MG63 (cell line): ENCODE results near the gene DLX4. TPM values are rescaled to one million over a fixed set of nuclear protein-coding genes. Genes with fewer than 3 reads are reported as not detected.
A peak's percentile ranks its signal among the peaks of the same experiment; 100 is the strongest.

Source experiments
- DNase-seq: peaks from one replicate; pipeline ENCODE4 v3.0.0-alpha.2; 2020
- H3K27me3 ChIP-seq: fragments of 250-450 bp; sonication (Bioruptor Pico); 2 replicates; pipeline ENCODE4 v1.5.1; 2020; ENCODE audit warnings: mild to moderate bottlenecking, moderate library complexity
- H3K36me3 ChIP-seq: fragments of 250-450 bp; sonication (Bioruptor Pico); 2 replicates; pipeline ENCODE4 v1.5.1; 2020; ENCODE audit warnings: mild to moderate bottlenecking, moderate library complexity
- H3K4me3 ChIP-seq: fragments of 250-450 bp; sonication (Bioruptor Pico); 2 replicates; pipeline ENCODE4 v1.5.1; 2020; ENCODE audit warnings: mild to moderate bottlenecking, moderate library complexity
- H3K9me3 ChIP-seq: fragments of 250-450 bp; sonication (Bioruptor Pico); 2 replicates; pipeline ENCODE4 v1.5.1; 2020; ENCODE audit warnings: mild to moderate bottlenecking, moderate library complexity
- total RNA-seq: library from RNA; depleted of rRNA; stranded (reverse); fragments of >200 nt; shearing (Covaris generic); gene quantifications from 2 replicates; pipeline ENCODE4 v1.2.3, GENCODE V29; 2014; ENCODE audit warnings: low replicate concordance

DLX4 gene
- total RNA-seq, 1 experiment from 2014 or later = 6.1 TPM

GRCh38 chr17:49963626-49964302 lies 5.2 kb upstream of the DLX4 start:
- Histone ChIP-seq H3K36me3 (no peaks in the 10 kb centered on the region), H3K9me3 (no peaks in the 10 kb centered on the region), H3K27me3 (no peaks in the 10 kb centered on the region), H3K4me3 (no peak overlapping the region)
- DNase-seq = no peak

- no peaks in the 10 kb centered on the region for H3K36me3 ChIP-seq
- DNase-seq = no peak
- no peaks in the 10 kb centered on the region for H3K9me3 ChIP-seq
- H3K27me3 ChIP-seq = no peaks in the 10 kb centered on the region
- no peak overlapping the region for H3K4me3 ChIP-seq
These were observed 4.7 kb upstream of the DLX4 start for GRCh38 chr17:49964303-49964768.

GRCh38 chr17:49964769-49965523 lies 4.0 kb upstream of the DLX4 start:
- Histone ChIP-seq H3K36me3 (no peaks in the 10 kb centered on the region), H3K4me3 (no peak overlapping the region), H3K9me3 (no peaks in the 10 kb centered on the region), H3K27me3 (no peaks in the 10 kb centered on the region)
- no peak for DNase-seq

- Histone ChIP-seq H3K36me3 (no peaks in the 10 kb centered on the region), H3K4me3 (no peak overlapping the region), H3K27me3 (no peaks in the 10 kb centered on the region), H3K9me3 (no peaks in the 10 kb centered on the region)
- no peak for DNase-seq
These were observed 3.5 kb upstream of the DLX4 start for GRCh38 chr17:49965524-49965909.

- Histone ChIP-seq H3K27me3 (no peaks in the 10 kb centered on the region), H3K9me3 (no peaks in the 10 kb centered on the region), H3K36me3 (no peaks in the 10 kb centered on the region), H3K4me3 (no peak overlapping the region)
- DNase-seq = no peak
These were observed 2.2 kb upstream of the DLX4 start for GRCh38 chr17:49966767-49967166.

- Histone ChIP-seq H3K36me3 (no peaks in the 10 kb centered on the region), H3K9me3 (no peaks in the 10 kb centered on the region), H3K4me3 (no peak overlapping the region), H3K27me3 (no peaks in the 10 kb centered on the region)
- DNase-seq = no peak
These were observed 1.8 kb upstream of the DLX4 start for GRCh38 chr17:49967205-49967604.

- H3K4me3 ChIP-seq = peak overlapping the region; percentile 72
- H3K9me3 ChIP-seq = no peaks in the 10 kb centered on the region
- no peak for DNase-seq
- H3K27me3 ChIP-seq = no peaks in the 10 kb centered on the region
- H3K36me3 ChIP-seq = peaks cover 4% of the 10 kb centered on the region
These were observed 1.2 kb upstream of the DLX4 start for GRCh38 chr17:49967621-49968404.

GRCh38 chr17:49968405-49969133 lies 421 bp upstream of the DLX4 start:
- Histone ChIP-seq H3K27me3 (no peaks in the 10 kb centered on the region), H3K9me3 (no peaks in the 10 kb centered on the region), H3K36me3 (peaks cover 11% of the 10 kb centered on the region), H3K4me3 (peak overlapping the region; percentile 72)
- peak; percentile 95 for DNase-seq

GRCh38 chr17:49969795-49970389 lies 902 bp downstream of the DLX4 start:
- DNase-seq = peak; percentile 36
- no peaks in the 10 kb centered on the region for H3K27me3 ChIP-seq
- H3K9me3 ChIP-seq = no peaks in the 10 kb centered on the region
- H3K4me3 ChIP-seq = peak overlapping the region; percentile 72
- peaks cover 17% of the 10 kb centered on the region for H3K36me3 ChIP-seq

- Histone ChIP-seq H3K27me3 (no peaks in the 10 kb centered on the region), H3K36me3 (peaks cover 18% of the 10 kb centered on the region), H3K4me3 (peak overlapping the region; percentile 72), H3K9me3 (no peaks in the 10 kb centered on the region)
- DNase-seq = peak; percentile 43
These were observed 1.5 kb downstream of the DLX4 start for GRCh38 chr17:49970498-49970897.

GRCh38 chr17:49971199-49971847 lies 2.3 kb downstream of the DLX4 start:
- Histone ChIP-seq H3K4me3 (peak overlapping the region; percentile 72), H3K36me3 (peaks cover 18% of the 10 kb centered on the region), H3K27me3 (no peaks in the 10 kb centered on the region), H3K9me3 (no peaks in the 10 kb centered on the region)
- no peak for DNase-seq

GRCh38 chr17:49971848-49972485 lies 3.0 kb downstream of the DLX4 start:
- H3K36me3 ChIP-seq = peaks cover 18% of the 10 kb centered on the region
- H3K4me3 ChIP-seq = peak overlapping the region; percentile 72
- H3K9me3 ChIP-seq = no peaks in the 10 kb centered on the region
- peak; percentile 78 for DNase-seq
- no peaks in the 10 kb centered on the region for H3K27me3 ChIP-seq

- Histone ChIP-seq H3K27me3 (no peaks in the 10 kb centered on the region), H3K36me3 (peaks cover 18% of the 10 kb centered on the region), H3K4me3 (peak overlapping the region; percentile 72), H3K9me3 (no peaks in the 10 kb centered on the region)
- no peak for DNase-seq
These were observed 3.7 kb downstream of the DLX4 start for GRCh38 chr17:49972486-49973270.

- Histone ChIP-seq H3K4me3 (no peak overlapping the region), H3K36me3 (peaks cover 18% of the 10 kb centered on the region), H3K27me3 (no peaks in the 10 kb centered on the region), H3K9me3 (no peaks in the 10 kb centered on the region)
- DNase-seq = no peak
These were observed 4.3 kb downstream of the DLX4 start for GRCh38 chr17:49973271-49973615.

- Histone ChIP-seq H3K27me3 (no peaks in the 10 kb centered on the region), H3K4me3 (no peak overlapping the region), H3K9me3 (no peaks in the 10 kb centered on the region), H3K36me3 (peaks cover 18% of the 10 kb centered on the region)
- DNase-seq = no peak
These were observed 6.5 kb downstream of the DLX4 start for GRCh38 chr17:49975531-49975930.
